ENCODE data around the gene AGRN. TPM values are rescaled to one million over a fixed set of nuclear protein-coding genes. Genes with fewer than 3 reads are reported as not detected.
"Not testable (repeated sequence)": the region's sequence is repeated elsewhere in the genome, so short reads cannot be mapped to it uniquely, and the experiment has no call there.

Gene AGRN
- total RNA-seq, 6 experiments from 2014 or later: 131 to 164 (median 140) TPM

DNA sequence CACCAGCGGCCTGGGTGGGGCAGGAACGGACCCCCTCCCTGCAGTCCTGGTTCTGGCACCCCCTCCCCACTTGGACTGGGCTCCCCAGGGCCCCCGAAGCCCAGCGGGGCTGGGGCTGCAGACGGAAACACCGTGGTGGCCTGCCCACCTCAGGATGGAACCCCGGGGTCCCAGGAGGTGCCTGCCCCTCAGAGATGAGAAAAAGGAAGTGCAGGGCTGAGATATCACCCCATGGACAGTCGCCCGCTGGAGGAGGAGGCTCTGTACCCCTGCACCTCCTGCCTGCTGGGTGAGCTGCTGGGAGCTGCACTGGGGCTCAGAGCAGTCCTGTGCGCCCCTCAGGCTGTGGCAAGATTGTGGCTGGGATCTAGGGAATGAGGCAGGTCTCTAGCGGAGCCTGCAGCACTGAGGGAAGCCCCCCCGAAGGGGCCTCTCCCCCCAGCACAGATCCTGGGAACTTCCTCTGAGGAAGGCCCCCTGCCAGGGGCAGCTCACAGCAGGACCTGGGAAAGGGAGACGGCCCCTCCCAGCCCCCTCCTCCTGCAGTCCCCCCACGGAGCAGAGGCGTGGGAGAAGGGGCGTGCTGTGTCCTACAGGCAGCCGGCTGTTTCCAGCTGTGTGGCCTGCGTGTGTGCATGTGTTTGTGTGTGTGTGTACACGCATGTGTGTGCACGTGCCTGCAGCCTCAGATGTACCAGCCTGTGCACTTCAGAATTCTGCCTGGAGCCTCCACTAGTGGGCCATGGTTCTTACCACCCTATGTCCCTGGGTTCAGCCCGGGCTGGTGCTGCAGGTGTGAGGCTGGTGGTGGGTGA lies 6.9 kb downstream of the AGRN start:
- DNase-seq: no peak
- Mint-ChIP-seq H3K36me3 (ENCODE audit: low read depth) (peaks cover 5% of the 10 kb centered on the region), H3K27ac (no peak overlapping the region), H3K4me3 (no peak overlapping the region), H3K9me3 (no peaks in the 10 kb centered on the region), H3K4me1 (ENCODE audit: low read depth) (peaks cover 16% of the 10 kb centered on the region), H3K27me3 (ENCODE audit: insufficient read depth) (no peaks in the 10 kb centered on the region; the same call in 1 of the 2 replicates)
- TF ChIP-seq, protein P1, sequence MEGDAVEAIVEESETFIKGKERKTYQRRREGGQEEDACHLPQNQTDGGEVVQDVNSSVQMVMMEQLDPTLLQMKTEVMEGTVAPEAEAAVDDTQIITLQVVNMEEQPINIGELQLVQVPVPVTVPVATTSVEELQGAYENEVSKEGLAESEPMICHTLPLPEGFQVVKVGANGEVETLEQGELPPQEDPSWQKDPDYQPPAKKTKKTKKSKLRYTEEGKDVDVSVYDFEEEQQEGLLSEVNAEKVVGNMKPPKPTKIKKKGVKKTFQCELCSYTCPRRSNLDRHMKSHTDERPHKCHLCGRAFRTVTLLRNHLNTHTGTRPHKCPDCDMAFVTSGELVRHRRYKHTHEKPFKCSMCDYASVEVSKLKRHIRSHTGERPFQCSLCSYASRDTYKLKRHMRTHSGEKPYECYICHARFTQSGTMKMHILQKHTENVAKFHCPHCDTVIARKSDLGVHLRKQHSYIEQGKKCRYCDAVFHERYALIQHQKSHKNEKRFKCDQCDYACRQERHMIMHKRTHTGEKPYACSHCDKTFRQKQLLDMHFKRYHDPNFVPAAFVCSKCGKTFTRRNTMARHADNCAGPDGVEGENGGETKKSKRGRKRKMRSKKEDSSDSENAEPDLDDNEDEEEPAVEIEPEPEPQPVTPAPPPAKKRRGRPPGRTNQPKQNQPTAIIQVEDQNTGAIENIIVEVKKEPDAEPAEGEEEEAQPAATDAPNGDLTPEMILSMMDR (IDR thresholded peaks at IDR 0.05): no peak

DNA sequence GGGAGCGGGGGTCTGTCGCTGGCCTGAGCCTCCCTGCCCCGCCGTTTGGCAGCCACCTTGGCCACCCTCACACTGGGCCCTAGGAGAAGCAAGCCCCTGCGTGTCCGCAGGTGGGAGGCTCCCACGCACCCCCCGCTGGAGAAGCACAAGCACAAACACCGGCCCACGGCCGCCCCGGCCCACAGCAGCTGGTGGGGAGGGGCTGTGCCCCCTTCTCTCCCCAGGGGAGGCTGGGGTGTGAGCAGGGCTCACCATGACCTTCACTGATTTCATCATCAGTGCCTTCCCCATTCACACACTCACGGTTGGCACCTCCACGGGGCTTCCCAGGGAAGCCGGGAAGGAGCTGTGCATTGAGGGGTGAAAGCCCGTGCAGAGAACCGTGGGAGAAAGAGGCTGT lies 7.9 kb downstream of the AGRN start:
- no peak for DNase-seq
- TF ChIP-seq, protein P1 (IDR thresholded peaks at IDR 0.05): no peak
- Mint-ChIP-seq H3K27ac (no peak overlapping the region), H3K4me1 (ENCODE audit: low read depth) (peaks cover 15% of the 10 kb centered on the region), H3K36me3 (ENCODE audit: low read depth) (peaks cover 5% of the 10 kb centered on the region), H3K4me3 (no peak overlapping the region), H3K9me3 (no peaks in the 10 kb centered on the region), H3K27me3 (ENCODE audit: insufficient read depth) (peaks cover 3% of the 10 kb centered on the region)

DNA sequence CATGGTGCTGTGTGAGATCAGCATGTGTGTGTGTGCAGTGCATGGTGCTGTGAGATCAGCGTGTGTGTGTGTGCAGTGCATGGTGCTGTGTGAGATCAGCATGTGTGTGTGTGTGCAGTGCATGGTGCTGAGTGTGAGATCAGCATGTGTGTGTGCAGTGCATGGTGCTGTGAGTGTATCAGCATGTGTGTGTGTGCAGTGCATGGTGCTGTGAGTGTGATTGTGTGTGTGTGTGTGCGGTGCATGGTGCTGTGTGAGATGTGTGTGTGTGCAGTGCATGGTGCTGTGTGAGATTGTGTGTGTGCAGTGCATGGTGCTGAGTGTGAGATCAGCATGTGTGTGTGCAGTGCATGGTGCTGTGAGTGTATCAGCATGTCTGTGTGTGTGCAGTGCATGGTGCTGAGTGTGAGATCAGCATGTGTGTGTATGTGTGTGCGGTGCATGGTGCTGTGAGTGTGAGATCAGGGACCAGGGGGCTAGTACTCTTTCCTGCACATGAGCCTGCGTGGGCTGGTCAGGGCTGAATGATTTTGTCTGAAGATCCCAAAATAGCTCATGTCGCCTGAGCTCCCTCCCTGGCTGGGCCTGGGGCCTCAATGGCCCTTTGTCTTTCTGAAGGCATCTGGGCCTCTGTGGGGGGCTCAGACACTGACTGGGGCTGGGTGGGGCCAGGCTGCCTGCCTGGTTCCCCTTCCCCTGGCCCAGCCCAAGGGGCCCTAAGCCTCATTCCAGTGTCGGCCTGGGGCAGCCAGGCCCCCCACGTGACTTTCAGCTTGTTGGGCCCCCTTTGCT lies 11.1 kb downstream of the AGRN start:
- not testable (repeated sequence) for H3K36me3 Mint-ChIP-seq (ENCODE audit: low read depth); DNase-seq

DNA sequence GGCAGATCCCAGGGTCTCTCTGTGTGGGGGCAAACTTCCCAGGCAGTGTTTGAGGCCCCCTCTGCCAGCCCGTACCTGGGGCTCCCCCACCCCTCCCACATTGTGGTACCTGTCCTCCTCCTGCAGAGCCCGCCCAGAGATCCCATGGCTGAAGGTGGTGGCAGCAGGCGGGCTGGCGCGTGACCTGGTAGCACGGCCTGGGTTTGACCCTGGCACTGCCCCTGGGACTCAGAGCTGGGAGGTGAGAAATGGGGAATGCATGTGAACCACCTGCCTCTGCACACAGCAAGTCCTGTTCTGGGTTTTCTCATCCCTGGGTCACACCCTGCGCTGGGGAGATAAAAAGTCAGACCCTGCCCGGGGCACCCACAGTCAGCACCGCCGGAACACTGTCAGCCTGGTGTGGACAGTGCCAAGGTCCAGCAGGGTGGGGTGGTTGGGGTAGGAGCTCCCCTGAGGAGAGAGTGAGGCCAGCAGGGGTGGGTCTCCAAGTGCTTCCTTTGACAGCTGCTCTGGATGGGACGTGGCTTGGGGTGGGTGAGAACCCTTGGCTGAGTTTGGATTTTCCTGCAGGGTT lies 11.8 kb downstream of the AGRN start:
- Mint-ChIP-seq H3K27ac (peak overlapping the region; percentile 2; the same call in 1 of the 2 replicates), H3K27me3 (ENCODE audit: insufficient read depth) (peaks cover 4% of the 10 kb centered on the region), H3K4me3 (no peak overlapping the region), H3K9me3 (no peaks in the 10 kb centered on the region), H3K36me3 (ENCODE audit: low read depth) (no peaks in the 10 kb centered on the region), H3K4me1 (ENCODE audit: low read depth) (peaks cover 8% of the 10 kb centered on the region; the same call in 1 of the 2 replicates)
- no peak for DNase-seq
- TF ChIP-seq, protein P1 (IDR thresholded peaks at IDR 0.05): no peak

More for the DNA sequence above, 11.1 kb downstream of the AGRN start:
- H3K4me1 Mint-ChIP-seq (ENCODE audit: low read depth); H3K27ac Mint-ChIP-seq; H3K27me3 Mint-ChIP-seq (ENCODE audit: insufficient read depth); H3K4me3 Mint-ChIP-seq; H3K9me3 Mint-ChIP-seq: not testable (repeated sequence)

DNA sequence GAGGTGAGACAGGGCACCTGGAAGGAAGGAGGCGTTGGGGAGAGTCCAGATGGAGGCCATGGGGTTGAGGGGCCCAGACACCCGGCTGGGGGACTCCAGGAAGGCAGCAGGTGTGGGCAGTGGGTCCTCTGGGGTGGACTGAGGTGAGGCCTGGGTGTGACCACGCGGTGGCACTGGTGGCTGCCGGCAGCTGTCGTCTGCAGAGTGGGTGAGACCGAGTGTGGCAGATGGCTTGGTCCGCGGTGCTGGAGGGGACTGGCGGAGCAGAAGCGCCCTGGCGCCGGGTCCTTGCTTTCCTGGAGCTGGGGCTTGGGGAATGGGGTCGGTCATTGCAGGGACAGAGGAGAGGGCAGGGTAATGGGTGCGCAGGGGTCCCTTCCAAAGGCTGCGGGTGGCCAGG lies 12.5 kb downstream of the AGRN start:
- peak overlapping the region; percentile 13; the same call in 1 of the 2 replicates for H3K4me3 Mint-ChIP-seq
- no peaks in the 10 kb centered on the region for H3K9me3 Mint-ChIP-seq
- H3K36me3 Mint-ChIP-seq (ENCODE audit: low read depth): no peaks in the 10 kb centered on the region
- TF ChIP-seq, protein P1 (IDR thresholded peaks at IDR 0.05): no peak
- H3K27me3 Mint-ChIP-seq (ENCODE audit: insufficient read depth): peaks cover 4% of the 10 kb centered on the region
- no peak for DNase-seq
- peaks cover 8% of the 10 kb centered on the region; the same call in 1 of the 2 replicates for H3K4me1 Mint-ChIP-seq (ENCODE audit: low read depth)
- peak overlapping the region; percentile 2; the same call in 1 of the 2 replicates for H3K27ac Mint-ChIP-seq

All from HFFc6 (cell line).